Parathyroid adenoma (tissue), 2 donors: Measurements from ENCODE around the gene ZNF525.
A peak's percentile ranks its signal among the peaks of the same experiment; 100 is the strongest.

Experiments
- H2AFZ ChIP-seq: fragments of 300-600 bp; sonication (generic); one replicate; pipeline ENCODE4 v1.7.0; 2017; ENCODE audit warnings: antibody characterized with exemption, mild to moderate bottlenecking
- H3K27ac ChIP-seq: fragments of 300-600 bp; sonication (generic); one replicate; pipeline ENCODE4 v1.7.0; 2017
- H3K27me3 ChIP-seq: fragments of 300-600 bp; sonication (generic); one replicate; pipeline ENCODE4 v1.7.0; 2017; ENCODE audit warnings: low read length; ENCODE audit not compliant: control insufficient read depth, insufficient read depth
- H3K36me3 ChIP-seq: fragments of 300-600 bp; sonication (generic); one replicate; pipeline ENCODE4 v1.7.0; 2017; ENCODE audit warnings: low read length; ENCODE audit not compliant: control insufficient read depth, insufficient read depth
- H3K4me1 ChIP-seq: fragments of 300-600 bp; sonication (generic); one replicate; pipeline ENCODE4 v1.7.0; 2017; ENCODE audit warnings: control low read depth
- H3K4me2 ChIP-seq: fragments of 300-600 bp; sonication (generic); one replicate; pipeline ENCODE4 v1.7.0; 2017; ENCODE audit warnings: low read length
- H3K4me3 ChIP-seq: fragments of 300-600 bp; sonication (generic); one replicate; pipeline ENCODE4 v1.7.0; 2017; ENCODE audit warnings: low read depth, low read length
- H3K79me2 ChIP-seq: fragments of 300-600 bp; sonication (generic); one replicate; pipeline ENCODE4 v1.7.0; 2017; ENCODE audit warnings: control low read depth
- H3K9ac ChIP-seq: fragments of 300-600 bp; sonication (generic); one replicate; pipeline ENCODE4 v1.7.0; 2017; ENCODE audit warnings: mild to moderate bottlenecking
- H3K9me3 ChIP-seq: fragments of 300-600 bp; sonication (generic); one replicate; pipeline ENCODE4 v1.7.0; 2017; ENCODE audit warnings: low read length; ENCODE audit not compliant: control insufficient read depth
- CTCF ChIP-seq: fragments of 300-600 bp; sonication (generic); IDR thresholded peaks from one replicate; pipeline ENCODE4 v1.7.0; 2017; ENCODE audit warnings: antibody characterized with exemption, mild to moderate bottlenecking
- donor health status: primary hyperparathyroidism.

ZNF525 gene

GRCh38 chr19:53388168-53388567 is 22.7 kb downstream of the ZNF525 start:
- Histone ChIP-seq H3K9ac (no peak overlapping the region), H3K79me2 (peaks cover 2% of the 10 kb centered on the region), H3K4me2 (no peak overlapping the region), H3K36me3 (no peaks in the 10 kb centered on the region), H3K4me3 (no peak overlapping the region), H3K9me3 (no peaks in the 10 kb centered on the region), H3K27me3 (no peaks in the 10 kb centered on the region), H2AFZ (no peak overlapping the region), H3K27ac (no peak overlapping the region), H3K4me1 (no peaks in the 10 kb centered on the region)
- no peak for TF ChIP-seq CTCF

GRCh38 chr19:53388904-53389303 is 23.4 kb downstream of the ZNF525 start:
- no peak overlapping the region for H3K4me2 ChIP-seq
- no peak overlapping the region for H2AFZ ChIP-seq
- no peak overlapping the region for H3K27ac ChIP-seq
- no peaks in the 10 kb centered on the region for H3K36me3 ChIP-seq
- TF ChIP-seq CTCF: no peak
- peaks cover 1% of the 10 kb centered on the region for H3K4me1 ChIP-seq
- peaks cover 2% of the 10 kb centered on the region for H3K79me2 ChIP-seq
- no peaks in the 10 kb centered on the region for H3K9me3 ChIP-seq
- H3K9ac ChIP-seq: no peak overlapping the region
- H3K27me3 ChIP-seq: no peaks in the 10 kb centered on the region
- no peak overlapping the region for H3K4me3 ChIP-seq

- no peak overlapping the region for H3K9ac ChIP-seq
- H3K27me3 ChIP-seq: no peaks in the 10 kb centered on the region
- H3K79me2 ChIP-seq: peaks cover 2% of the 10 kb centered on the region
- no peak overlapping the region for H3K27ac ChIP-seq
- no peak overlapping the region for H2AFZ ChIP-seq
- H3K9me3 ChIP-seq: no peaks in the 10 kb centered on the region
- peaks cover 4% of the 10 kb centered on the region for H3K4me1 ChIP-seq
- TF ChIP-seq CTCF: no peak
- no peaks in the 10 kb centered on the region for H3K36me3 ChIP-seq
- no peak overlapping the region for H3K4me3 ChIP-seq
- no peak overlapping the region for H3K4me2 ChIP-seq
Observed at GRCh38 chr19:53389571-53389970, 24.1 kb downstream of the ZNF525 start.

- H3K4me1 ChIP-seq: peaks cover 4% of the 10 kb centered on the region
- H3K27me3 ChIP-seq: no peaks in the 10 kb centered on the region
- H3K79me2 ChIP-seq: peaks cover 2% of the 10 kb centered on the region
- H3K9me3 ChIP-seq: no peaks in the 10 kb centered on the region
- no peak overlapping the region for H3K4me3 ChIP-seq
- H3K36me3 ChIP-seq: no peaks in the 10 kb centered on the region
- H3K9ac ChIP-seq: no peak overlapping the region
- no peak overlapping the region for H3K4me2 ChIP-seq
- H3K27ac ChIP-seq: no peak overlapping the region
- H2AFZ ChIP-seq: no peak overlapping the region
- TF ChIP-seq CTCF: no peak
Observed at GRCh38 chr19:53389978-53390377, 24.5 kb downstream of the ZNF525 start.

- peak overlapping the region; percentile 92 for H3K27ac ChIP-seq
Observed at GRCh38 chr19:53394522-53394973, 29.0 kb downstream of the ZNF525 start.

More at GRCh38 chr19:53394522-53394973, 29.0 kb downstream of the ZNF525 start:
- no peak overlapping the region for H3K9ac ChIP-seq
- H3K4me1 ChIP-seq: peaks cover 12% of the 10 kb centered on the region
- H2AFZ ChIP-seq: peak overlapping the region; percentile 86
- TF ChIP-seq CTCF: no peak
- peak overlapping the region; percentile 65 for H3K4me2 ChIP-seq
- no peaks in the 10 kb centered on the region for H3K27me3 ChIP-seq
- peaks cover 2% of the 10 kb centered on the region for H3K79me2 ChIP-seq
- H3K4me3 ChIP-seq: peak overlapping the region; percentile 97
- no peaks in the 10 kb centered on the region for H3K36me3 ChIP-seq
- no peaks in the 10 kb centered on the region for H3K9me3 ChIP-seq
